ENCODE data around the gene ACAA2. TPM values are rescaled to one million over a fixed set of nuclear protein-coding genes. Genes with fewer than 3 reads are reported as not detected.

Gene ACAA2
- polyA plus RNA-seq, 1 of the 3 experiments (the other 2 are of a cell fraction) = 34.9 TPM

GRCh38 chr18:49764032-49764431 is 49.3 kb downstream of the ACAA2 start:
- peak overlapping the region; percentile 16; the same call in 1 of the 2 replicates for H3K4me2 ChIP-seq
- H3K9me3 ChIP-seq = no peaks in the 10 kb centered on the region
- no peaks in the 10 kb centered on the region for H4K20me1 ChIP-seq (ENCODE audit: insufficient read depth)
- POLR2A ChIA-PET = no interaction called here
- 0 out of 4 replicates have a peak, but pooled peaks cover 0 to 5% of the 10 kb centered on the region in 2 experiments for H3K4me1 ChIP-seq (ENCODE audit: control insufficient read depth in 1 of 2, insufficient read depth in 2 of 2, low read depth in 1 of 2, low read length in 1 of 2)
- no peak overlapping the region for H2AFZ ChIP-seq (ENCODE audit: low read depth)
- CTCF ChIA-PET = interaction anchor here (0.8 to 1.2 kb wide), 4 partner anchors 81 to 254 kb away, joined by 3 to 5 read pairs (median 4); no protein-coding TSS in a partner anchor
- H3K79me2 ChIP-seq (ENCODE audit: insufficient read depth) = no peaks in the 10 kb centered on the region
- WGBS (ENCODE audit: low lambda C conversion rate) = 41% methylated on average over 2 of the region's 3 CpGs
- no peak overlapping the region for H3K4me3 ChIP-seq (ENCODE audit: low read depth in 2 of 2, low read length in 1 of 2)
- DNase-seq = no peak
- TF ChIP-seq NFIC (IDR thresholded peaks at IDR 0.05; ENCODE audit: borderline replicate concordance) = peak; percentile 56; the same call in 1 of the 2 replicates
- no peak for TF ChIP-seq MEF2A (IDR thresholded peaks at IDR 0.05; ENCODE audit: borderline replicate concordance, low read depth)
- 0 out of 2 replicates have a peak, but pooled peaks have one; percentile 42 for TF ChIP-seq MAX (IDR thresholded peaks at IDR 0.05; ENCODE audit: low read depth)
- no peaks in the 10 kb centered on the region for H3K27me3 ChIP-seq (ENCODE audit: insufficient read depth)
- no peaks in the 10 kb centered on the region for H3K9me2 ChIP-seq
- peak overlapping the region in 1 of 2 experiments; percentile 38; a peak in 1 of 4 replicates for H3K27ac ChIP-seq (ENCODE audit: low read depth in 2 of 2, low read length in 1 of 2)
- no peak overlapping the region for H3K9ac ChIP-seq
- H3F3A ChIP-seq (replicated peaks; ENCODE audit: insufficient read depth) = peaks cover 4% of the 10 kb centered on the region
- H3K36me3 ChIP-seq (replicated peaks in 1 of 2; ENCODE audit: control insufficient read depth in 1 of 2, insufficient read depth in 2 of 2, low read length in 1 of 2) = no peaks in the 10 kb centered on the region

GRCh38 chr18:49763590-49763989 is 49.7 kb downstream of the ACAA2 start:
- Histone ChIP-seq H3K79me2 (ENCODE audit: insufficient read depth) (no peaks in the 10 kb centered on the region), H4K20me1 (ENCODE audit: insufficient read depth) (no peaks in the 10 kb centered on the region), H3K9me3 (no peaks in the 10 kb centered on the region), H3K9me2 (no peaks in the 10 kb centered on the region), H3K9ac (no peak overlapping the region), H3F3A (replicated peaks; ENCODE audit: insufficient read depth) (peaks cover 4% of the 10 kb centered on the region), H3K4me3 (ENCODE audit: low read depth in 2 of 2, low read length in 1 of 2) (no peak overlapping the region), H3K36me3 (replicated peaks in 1 of 2; ENCODE audit: control insufficient read depth in 1 of 2, insufficient read depth in 2 of 2, low read length in 1 of 2) (no peaks in the 10 kb centered on the region), H3K27ac (ENCODE audit: low read depth in 2 of 2, low read length in 1 of 2) (peak overlapping the region in 1 of 2 experiments; percentile 38; a peak in 1 of 4 replicates), H3K4me2 (peak overlapping the region; percentile 16; the same call in 1 of the 2 replicates), H3K27me3 (ENCODE audit: insufficient read depth) (no peaks in the 10 kb centered on the region), H3K4me1 (ENCODE audit: control insufficient read depth in 1 of 2, insufficient read depth in 2 of 2, low read depth in 1 of 2, low read length in 1 of 2) (0 out of 4 replicates have a peak, but pooled peaks cover 0 to 5% of the 10 kb centered on the region in 2 experiments), H2AFZ (ENCODE audit: low read depth) (no peak overlapping the region)
- ChIA-PET CTCF (interaction anchor here (0.8 to 1.2 kb wide), 4 partner anchors 81 to 253 kb away, joined by 3 to 5 read pairs (median 4); no protein-coding TSS in a partner anchor), POLR2A (no interaction called here)
- no peak for DNase-seq
- TF ChIP-seq RXRA (IDR thresholded peaks at IDR 0.05; ENCODE audit: borderline replicate concordance, low read depth) = no peak
- no peak for TF ChIP-seq GABPA (IDR thresholded peaks at IDR 0.05; ENCODE audit: low read depth)
- no peak for TF ChIP-seq FOXM1 (IDR thresholded peaks at IDR 0.05; ENCODE audit: low read depth)
- TF ChIP-seq USF2 (IDR thresholded peaks at IDR 0.05; ENCODE audit: borderline replicate concordance, low read depth, low read length) = no peak
- no peak for TF ChIP-seq USF1 (IDR thresholded peaks at IDR 0.05; ENCODE audit: borderline replicate concordance, low read depth)
- no peak for TF ChIP-seq FOXJ3 (CRISPR knock-in tag; IDR thresholded peaks at IDR 0.05)
- no peak for TF ChIP-seq EP300 (IDR thresholded peaks at IDR 0.05; ENCODE audit: borderline replicate concordance in 1 of 2, low read depth in 1 of 2, low read length in 1 of 2)
- no peak for TF ChIP-seq RCOR1 (IDR thresholded peaks at IDR 0.05; ENCODE audit: low read length)
- no peak for TF ChIP-seq REST (IDR thresholded peaks at IDR 0.05; ENCODE audit: low read depth, low read length)
- no peak for TF ChIP-seq ELF1 (IDR thresholded peaks at IDR 0.05)
- 88% methylated on average over 2 of the region's 2 CpGs for WGBS (ENCODE audit: low lambda C conversion rate)

Measured in SK-N-SH (cell line).